Motor neuron (in vitro differentiated cells): ENCODE measurements around the gene HSD17B3. TPM values are rescaled to one million over a fixed set of nuclear protein-coding genes. Genes with fewer than 3 reads are reported as not detected.

Experiments used
- ATAC-seq, 8 experiments: fragments of 200-7000 bp; cut with Tn5 transposase; replicated peaks in 6 of 8; 2 replicates each; pipeline ENCODE4 v1.8.0; 2021; ENCODE audit warnings: mild to moderate bottlenecking in 8 of 8, moderate library complexity in 8 of 8
- H3K27ac ChIP-seq, 2 donors: fragments of 250-450 bp; sonication (Bioruptor Pico); 2 replicates each; pipeline ENCODE4 v1.9.0; 2021; ENCODE audit warnings: antibody characterized with exemption in 2 of 2, mild to moderate bottlenecking in 2 of 2, moderate library complexity in 1 of 2
- H3K4me1 ChIP-seq, 2 donors: fragments of 250-450 bp; sonication (Bioruptor Pico); replicated peaks in 1 of 2; 2 replicates each; pipeline ENCODE4 v1.6.1; 2021; ENCODE audit warnings: antibody characterized with exemption in 2 of 2, mild to moderate bottlenecking in 2 of 2, moderate library complexity in 1 of 2
- H3K4me3 ChIP-seq, 5 donors: fragments of 250-450 bp; sonication (Bioruptor Pico); 2 replicates each; pipeline ENCODE4 v1.9.0; 2021; ENCODE audit warnings: antibody characterized with exemption in 5 of 5, mild to moderate bottlenecking in 5 of 5, moderate library complexity in 4 of 5
- WGBS, 10 experiments: fragments of 450-650 bp; shearing (Covaris generic); methylation state at CpG; one replicate each; pipeline ENCODE4 v1.0.0; 2022; 5-methylcytosine and 5-hydroxymethylcytosine counted together
- in situ Hi-C, 9 experiments: fragments of 400-800 bp; cut with MboI; loops; one replicate each; pipeline ENCODE4 v1.15.0; 2021; ENCODE audit warnings: low sequenced_read_pairs in 9 of 9, low pct_unique_long_range_greater_than_20kb in 2 of 9; ENCODE audit not compliant: unreplicated experiment in 9 of 9
- total RNA-seq, 8 experiments: library from RNA; unstranded; fragments of 300-600 nt; gene quantifications; 2 replicates each; pipeline versions ENCODE4 v1.2.3 to v1.2.4, GENCODE V29; 2022

Gene HSD17B3
- total RNA-seq, 8 experiments from 2014 or later, result 0.33 to 3.4 (median 1.2) TPM; not detected in 1

GRCh38 chr9:96299823-96300222, 2.2 kb downstream of the HSD17B3 start:
- in situ Hi-C loops, result loop anchor here in 1 of 9 experiments (25.0 kb wide), 1 partner anchor 1613 kb away; no protein-coding TSS in a partner anchor
- H3K27ac ChIP-seq, result no peak overlapping the region
- 60 to 100% (median 86%) methylated on average over 1 to 4 of the region's 4 CpGs; no CpG with 5 or more reads in 4 of the 10 experiments for WGBS, 10 experiments
- no peak overlapping the region for H3K4me3 ChIP-seq
- no peak for ATAC-seq
- H3K4me1 ChIP-seq, result no peaks in the 10 kb centered on the region

- WGBS, 10 experiments, result 55 to 100% (median 85%) methylated on average over 1 to 3 of the region's 3 CpGs
- in situ Hi-C loops, result no loop called here
- H3K4me1 ChIP-seq, result peaks cover 20 to 23% of the 10 kb centered on the region in 2 donors
- H3K4me3 ChIP-seq, result no peak overlapping the region
- H3K27ac ChIP-seq, result peak overlapping the region; percentile 49 to 55
- no peak for ATAC-seq
Measured at GRCh38 chr9:96294159-96294545, 7.8 kb downstream of the HSD17B3 start.

GRCh38 chr9:96293498-96294158, 8.3 kb downstream of the HSD17B3 start:
- Histone ChIP-seq H3K4me3 (peak overlapping the region in 1 of 5 donors; percentile 12), H3K4me1 (peaks cover 20 to 23% of the 10 kb centered on the region in 2 donors), H3K27ac (peak overlapping the region; percentile 49 to 55)
- WGBS, 10 experiments, result 61 to 100% (median 100%) methylated on average over 1 to 2 of the region's 3 CpGs; no CpG with 5 or more reads in 5 of the 10 experiments
- peak in 5 of 8 experiments; percentile 74 to 93 (median 91) for ATAC-seq
- in situ Hi-C loops, result no loop called here

- 44 to 80% (median 67%) methylated on average over 1 to 2 of the region's 2 CpGs; no CpG with 5 or more reads in 7 of the 10 experiments for WGBS, 10 experiments
- Histone ChIP-seq H3K4me3 (no peak overlapping the region), H3K4me1 (peaks cover 19 to 23% of the 10 kb centered on the region in 2 donors), H3K27ac (no peak overlapping the region)
- ATAC-seq, result peak in 2 of 8 experiments; percentile 17 to 41
- in situ Hi-C loops, result no loop called here
Measured at GRCh38 chr9:96289392-96289791, 12.6 kb downstream of the HSD17B3 start.

- peak in 1 of 8 experiments; percentile 23 for ATAC-seq
- in situ Hi-C loops, result no loop called here
- no peak overlapping the region for H3K4me3 ChIP-seq
- WGBS, 10 experiments, result 33 to 100% (median 85%) methylated on average over 1 to 6 of the region's 6 CpGs; no CpG with 5 or more reads in 2 of the 10 experiments
- no peak overlapping the region for H3K27ac ChIP-seq
- no peaks in the 10 kb centered on the region for H3K4me1 ChIP-seq
Measured at GRCh38 chr9:96281641-96282040, 20.3 kb downstream of the HSD17B3 start.

GRCh38 chr9:96279932-96280331, 22.0 kb downstream of the HSD17B3 start:
- in situ Hi-C loops, result no loop called here
- Histone ChIP-seq H3K4me3 (no peak overlapping the region), H3K4me1 (no peaks in the 10 kb centered on the region), H3K27ac (no peak overlapping the region)
- 47 to 100% (median 96%) methylated on average over 1 to 6 of the region's 8 CpGs; no CpG with 5 or more reads in 4 of the 10 experiments for WGBS, 10 experiments
- no peak for ATAC-seq

GRCh38 chr9:96274939-96275338, 27.0 kb downstream of the HSD17B3 start:
- Histone ChIP-seq H3K4me3 (no peak overlapping the region), H3K27ac (no peak overlapping the region), H3K4me1 (no peaks in the 10 kb centered on the region)
- in situ Hi-C loops, result no loop called here
- 0 to 83% (median 29%) methylated on average over 1 to 2 of the region's 2 CpGs; no CpG with 5 or more reads in 2 of the 10 experiments for WGBS, 10 experiments
- ATAC-seq, result no peak

- ATAC-seq, result peak in 3 of 8 experiments; percentile 45 to 69 (median 67)
- Histone ChIP-seq H3K4me3 (no peak overlapping the region), H3K27ac (no peak overlapping the region), H3K4me1 (no peaks in the 10 kb centered on the region)
- 0 to 100% (median 10%) methylated on average over 1 of the region's 1 CpG; no CpG with 5 or more reads in 6 of the 10 experiments for whole genome bisulfite sequencing, 10 experiments
- in situ Hi-C loops, result no loop called here
Measured at GRCh38 chr9:96270236-96270744, 31.7 kb downstream of the HSD17B3 start.

GRCh38 chr9:96258967-96259366, 43.0 kb downstream of the HSD17B3 start:
- no peak for ATAC-seq
- Histone ChIP-seq H3K27ac (no peak overlapping the region), H3K4me1 (no peaks in the 10 kb centered on the region), H3K4me3 (no peak overlapping the region)
- WGBS, 10 experiments, result 50 to 100% (median 100%) methylated on average over 1 to 2 of the region's 4 CpGs; no CpG with 5 or more reads in 3 of the 10 experiments
- in situ Hi-C loops, result no loop called here

- peak in 4 of 8 experiments; percentile 41 to 66 (median 62) for ATAC-seq
- WGBS, 10 experiments, result 50 to 100% (median 80%) methylated on average over 1 to 6 of the region's 9 CpGs; no CpG with 5 or more reads in 2 of the 10 experiments
- in situ Hi-C loops, result no loop called here
- no peak overlapping the region for H3K27ac ChIP-seq
- H3K4me3 ChIP-seq, result no peak overlapping the region
- H3K4me1 ChIP-seq, result peaks cover 0 to 3% of the 10 kb centered on the region in 2 donors
Measured at GRCh38 chr9:96256800-96257199, 45.2 kb downstream of the HSD17B3 start.

- Histone ChIP-seq H3K4me1 (peaks cover 0 to 3% of the 10 kb centered on the region in 2 donors), H3K27ac (no peak overlapping the region), H3K4me3 (no peak overlapping the region)
- in situ Hi-C loops, result no loop called here
- no peak for ATAC-seq
- WGBS, 10 experiments, result 48 to 88% (median 78%) methylated on average over 3 to 10 of the region's 18 CpGs; no CpG with 5 or more reads in 1 of the 10 experiments
Measured at GRCh38 chr9:96255698-96256097, 46.3 kb downstream of the HSD17B3 start.

GRCh38 chr9:96253059-96253696, 48.8 kb downstream of the HSD17B3 start:
- Histone ChIP-seq H3K4me3 (no peak overlapping the region), H3K27ac (no peak overlapping the region), H3K4me1 (peaks cover 0 to 3% of the 10 kb centered on the region in 2 donors)
- in situ Hi-C loops, result no loop called here
- WGBS, 10 experiments, result 44 to 100% (median 67%) methylated on average over 2 to 11 of the region's 11 CpGs; no CpG with 5 or more reads in 1 of the 10 experiments
- peak in 3 of 8 experiments; percentile 44 to 76 (median 45) for ATAC-seq

- WGBS, 10 experiments, result 71 to 100% (median 90%) methylated on average over 1 to 4 of the region's 4 CpGs
- no peak for ATAC-seq
- Histone ChIP-seq H3K27ac (no peak overlapping the region), H3K4me3 (no peak overlapping the region), H3K4me1 (peaks cover 0 to 3% of the 10 kb centered on the region in 2 donors)
- in situ Hi-C loops, result no loop called here
Measured at GRCh38 chr9:96251451-96251850, 50.5 kb downstream of the HSD17B3 start.
